CD4-positive, CD25-positive, alpha-beta regulatory T cell (primary cell): ENCODE data around the gene FAM50B. TPM values are rescaled to one million over a fixed set of nuclear protein-coding genes. Genes with fewer than 3 reads are reported as not detected.

ENCODE experiments used
- ATAC-seq, 2 donors: fragments of 150-1000 bp; cut with Tn5 transposase; one replicate each; pipeline ENCODE4 v1.10.0; 2021; ENCODE audit warnings: low read depth in 2 of 2, moderate number of reproducible peaks in 2 of 2, moderate library complexity in 1 of 2
- DNase-seq, 3 donors: peaks; one replicate each; pipeline versions ENCODE4 v3.0.0 to v3.0.0-alpha.2; 2012 to 2022; ENCODE audit warnings: mixed read lengths in 1 of 3
- H3K27ac ChIP-seq: one replicate; pipeline ENCODE4 v1.7.0; 2013; ENCODE audit warnings: mild to moderate bottlenecking, low read length; ENCODE audit not compliant: insufficient read depth, poor library complexity, severe bottlenecking
- H3K27me3 ChIP-seq: one replicate; pipeline ENCODE4 v1.7.0; 2013; ENCODE audit warnings: low read length; ENCODE audit not compliant: control insufficient read depth, insufficient read depth
- H3K36me3 ChIP-seq: one replicate; pipeline ENCODE4 v1.7.0; 2013; ENCODE audit warnings: mild to moderate bottlenecking, low read length, moderate library complexity; ENCODE audit not compliant: control insufficient read depth, insufficient read depth
- H3K4me1 ChIP-seq: 2 replicates; pipeline ENCODE4 v1.7.0; 2013; ENCODE audit warnings: mild to moderate bottlenecking, low read length; ENCODE audit not compliant: insufficient read depth, control insufficient read depth, poor library complexity, severe bottlenecking
- H3K4me3 ChIP-seq: one replicate; pipeline ENCODE4 v1.7.0; 2013; ENCODE audit warnings: low read depth, mild to moderate bottlenecking, low read length, moderate library complexity
- H3K9me3 ChIP-seq, 2 experiments: 1 replicate in 1 of 2; 2 replicates in 1 of 2; pipeline ENCODE4 v1.7.0; 2013; ENCODE audit warnings: low read length in 2 of 2, mild to moderate bottlenecking in 1 of 2, moderate library complexity in 1 of 2; ENCODE audit not compliant: control insufficient read depth in 2 of 2
- H3K27ac Mint-ChIP-seq, 3 donors: one replicate each; pipeline ENCODE4 v1.8.0; 2020 to 2022; ENCODE audit warnings: mild to moderate bottlenecking in 3 of 3, mixed read lengths in 3 of 3, moderate library complexity in 2 of 3
- H3K27me3 Mint-ChIP-seq: one replicate; pipeline ENCODE4 v1.8.0; 2022; ENCODE audit warnings: mild to moderate bottlenecking, mixed read lengths
- H3K36me3 Mint-ChIP-seq: one replicate; pipeline ENCODE4 v1.8.0; 2020; ENCODE audit warnings: mixed read lengths
- H3K4me1 Mint-ChIP-seq, 4 donors: one replicate each; pipeline ENCODE4 v1.8.0; 2020 to 2022; ENCODE audit warnings: mixed read lengths in 4 of 4, mild to moderate bottlenecking in 1 of 4
- H3K4me3 Mint-ChIP-seq, 4 donors: one replicate each; pipeline ENCODE4 v1.8.0; 2020 to 2022; ENCODE audit warnings: mild to moderate bottlenecking in 4 of 4, mixed read lengths in 4 of 4, moderate library complexity in 3 of 4
- H3K9me3 Mint-ChIP-seq, 7 donors: one replicate each; pipeline ENCODE4 v1.8.0; 2020 to 2022; ENCODE audit warnings: mixed read lengths in 7 of 7, mild to moderate bottlenecking in 3 of 7, moderate library complexity in 2 of 7
- polyA plus RNA-seq, 4 donors: library from polyadenylated mRNA; unstranded; fragments of 300-500 nt; fragmentation: Illumina TruSeq; gene quantifications; one replicate each; pipeline ENCODE4 v1.2.3, GENCODE V29; 2021
- total RNA-seq: library from RNA; stranded (reverse); gene quantifications from one replicate; pipeline ENCODE4 v1.2.3, GENCODE V29; 2022

The FAM50B gene
- total and polyA plus RNA-seq, 5 donors from 2014 or later = 6.0 to 23.8 (median 21.1) TPM

DNA sequence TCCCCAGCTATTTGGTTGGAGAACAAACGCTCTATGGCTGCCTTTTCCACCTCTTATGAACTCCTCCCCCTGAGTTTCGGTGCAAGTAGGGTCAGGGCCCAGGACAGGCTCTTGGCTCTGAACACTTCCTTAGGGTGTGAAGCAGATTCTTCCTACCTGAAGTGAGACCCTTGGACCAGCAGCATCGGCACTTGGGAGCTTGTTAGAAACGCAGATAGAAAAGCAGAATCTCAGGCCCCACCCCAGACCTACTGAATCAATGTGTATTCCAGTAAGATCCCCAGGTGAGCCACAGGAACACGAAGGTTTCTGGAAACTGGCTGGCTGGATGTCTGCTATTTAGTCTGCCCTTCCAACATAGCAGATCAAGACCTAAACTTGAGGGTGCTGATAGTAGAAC lies 3.2 kb downstream of the FAM50B start:
- peaks cover 4% of the 10 kb centered on the region for H3K27me3 Mint-ChIP-seq

GRCh38 chr6:3855866-3856265 lies 6.7 kb downstream of the FAM50B start:
- H3K27ac Mint-ChIP-seq = no peak overlapping the region
- H3K4me1 Mint-ChIP-seq = peaks cover 0 to 10% (median under 1%) of the 10 kb centered on the region in 4 donors

More for the DNA sequence above, 3.2 kb downstream of the FAM50B start:
- Histone ChIP-seq H3K4me1 (peaks cover 28% of the 10 kb centered on the region), H3K27me3 (no peaks in the 10 kb centered on the region), H3K27ac (no peak overlapping the region), H3K4me3 (no peak overlapping the region), H3K9me3 (no peaks in the 10 kb centered on the region), H3K36me3 (no peaks in the 10 kb centered on the region)
- Mint-ChIP-seq H3K4me3 (peak overlapping the region in 1 of 4 donors; percentile 81), H3K9me3 (peaks cover 0 to 3% (median 0%) of the 10 kb centered on the region in 7 donors), H3K36me3 (peaks cover 4% of the 10 kb centered on the region), H3K27ac (no peak overlapping the region), H3K4me1 (peaks cover 6 to 30% (median 20%) of the 10 kb centered on the region in 4 donors)
- ATAC-seq = no peak
- no peak for DNase-seq

GRCh38 chr6:3856576-3856975 lies 7.4 kb downstream of the FAM50B start:
- H3K4me3 ChIP-seq = no peak overlapping the region
- H3K27me3 ChIP-seq = no peaks in the 10 kb centered on the region
- Mint-ChIP-seq H3K9me3 (peaks cover 0 to 10% (median 4%) of the 10 kb centered on the region in 7 donors), H3K4me3 (no peak overlapping the region), H3K4me1 (peaks cover 0 to 6% (median 0%) of the 10 kb centered on the region in 4 donors), H3K27me3 (peaks cover 11% of the 10 kb centered on the region), H3K36me3 (peaks cover 4% of the 10 kb centered on the region), H3K27ac (no peak overlapping the region)
- no peaks in the 10 kb centered on the region for H3K36me3 ChIP-seq
- no peak for ATAC-seq
- H3K27ac ChIP-seq = no peak overlapping the region
- H3K9me3 ChIP-seq = peaks cover 0 to 6% of the 10 kb centered on the region in 2 experiments
- DNase-seq = no peak
- H3K4me1 ChIP-seq = no peaks in the 10 kb centered on the region

More at GRCh38 chr6:3855866-3856265, 6.7 kb downstream of the FAM50B start:
- DNase-seq (no peak), ATAC-seq (no peak)
- H3K4me3 ChIP-seq = no peak overlapping the region
- Mint-ChIP-seq H3K9me3 (peaks cover 0 to 7% (median 2%) of the 10 kb centered on the region in 7 donors), H3K36me3 (peaks cover 4% of the 10 kb centered on the region), H3K27me3 (peaks cover 11% of the 10 kb centered on the region), H3K4me3 (no peak overlapping the region)
- peaks cover 0 to 6% of the 10 kb centered on the region in 2 experiments for H3K9me3 ChIP-seq
- no peaks in the 10 kb centered on the region for H3K36me3 ChIP-seq
- H3K4me1 ChIP-seq = peaks cover 6% of the 10 kb centered on the region
- no peaks in the 10 kb centered on the region for H3K27me3 ChIP-seq
- no peak overlapping the region for H3K27ac ChIP-seq

DNA sequence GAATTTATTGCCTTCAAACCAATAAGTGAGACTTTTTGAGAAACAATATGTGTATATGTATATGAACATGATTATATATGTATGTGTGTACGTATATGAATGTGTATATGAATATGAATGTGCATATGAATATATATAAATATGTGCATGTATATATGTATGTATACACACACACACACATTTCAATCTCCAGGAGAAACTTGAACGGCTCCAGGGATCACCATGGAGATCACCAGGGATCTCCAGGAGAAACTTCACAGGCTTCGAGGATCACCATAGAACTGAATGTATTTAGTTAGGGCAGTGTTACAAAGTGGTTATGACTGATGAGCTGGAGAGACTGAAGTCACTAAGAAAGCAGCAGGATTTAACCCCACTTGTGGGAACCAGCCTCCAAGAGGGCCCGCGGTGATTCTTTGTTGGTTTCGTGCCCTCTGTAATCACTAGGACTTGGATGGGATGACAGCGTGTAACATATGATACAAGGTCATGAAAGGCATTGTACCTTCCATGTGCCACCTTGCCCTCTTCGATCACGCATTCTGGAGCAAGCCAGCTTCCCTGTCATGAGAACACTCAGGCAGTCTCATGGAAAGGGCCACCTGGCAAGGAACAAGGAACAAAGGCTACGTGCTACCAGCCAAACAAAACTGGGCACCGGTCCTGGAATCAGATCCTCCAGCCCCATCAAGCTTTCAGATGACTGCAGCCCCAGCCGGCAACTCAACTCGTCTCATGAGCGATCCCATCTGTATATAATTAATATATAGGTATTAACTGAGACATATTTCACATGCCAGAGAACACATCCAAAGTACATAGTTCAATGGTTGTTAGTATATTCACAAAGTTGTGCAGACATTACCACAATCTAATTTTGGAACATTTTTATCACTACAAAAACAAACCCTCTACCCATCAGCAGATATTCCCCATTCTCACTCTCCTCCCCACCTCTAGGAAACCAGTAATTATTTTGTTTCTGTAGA lies 8.6 kb downstream of the FAM50B start:
- Mint-ChIP-seq H3K4me1 (no peaks in the 10 kb centered on the region), H3K27ac (peak overlapping the region in 1 of 3 donors; percentile 10), H3K36me3 (peaks cover 4% of the 10 kb centered on the region), H3K27me3 (peaks cover 11% of the 10 kb centered on the region), H3K4me3 (no peak overlapping the region), H3K9me3 (peaks cover 0 to 12% (median 4%) of the 10 kb centered on the region in 7 donors)
- Histone ChIP-seq H3K4me3 (no peak overlapping the region), H3K36me3 (no peaks in the 10 kb centered on the region), H3K9me3 (peaks cover 0 to 6% of the 10 kb centered on the region in 2 experiments), H3K27ac (no peak overlapping the region), H3K27me3 (peaks cover 2% of the 10 kb centered on the region), H3K4me1 (no peaks in the 10 kb centered on the region)
- no peak for ATAC-seq
- DNase-seq = no peak

DNA sequence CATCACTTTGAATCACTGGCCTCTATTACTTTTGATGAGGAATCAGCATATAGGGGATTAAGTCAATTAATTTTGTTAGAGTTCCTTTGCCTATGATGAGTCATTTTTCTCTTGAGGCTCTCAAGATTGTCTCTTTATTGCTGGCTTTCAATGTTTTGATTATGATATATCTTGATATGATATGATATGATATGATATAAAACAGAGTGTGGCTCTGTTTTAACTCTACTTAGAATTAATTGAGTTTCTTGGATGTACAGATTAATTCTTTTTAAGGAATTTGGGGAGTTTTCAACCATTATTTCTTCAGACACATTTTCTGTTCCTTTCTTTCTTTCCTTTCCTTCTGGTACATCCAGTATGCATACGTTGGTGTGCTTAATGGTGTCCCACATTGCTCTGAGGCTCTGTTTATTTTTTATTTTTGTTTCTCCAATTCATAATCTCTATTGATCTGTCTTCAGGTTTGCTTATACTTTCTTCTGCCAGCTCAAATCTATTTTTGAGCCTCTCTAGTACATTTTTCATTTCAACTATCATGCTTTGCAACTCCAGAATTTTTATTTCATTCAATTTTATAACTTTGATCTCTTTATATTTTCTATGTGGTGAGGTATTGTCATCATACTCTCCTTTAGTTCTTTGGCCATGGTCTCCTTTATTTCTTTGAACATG lies 10.8 kb downstream of the FAM50B start:
- Histone ChIP-seq H3K9me3 (peaks cover 0 to 6% of the 10 kb centered on the region in 2 experiments), H3K36me3 (no peaks in the 10 kb centered on the region), H3K27ac (no peak overlapping the region), H3K4me3 (no peak overlapping the region), H3K27me3 (peaks cover 2% of the 10 kb centered on the region), H3K4me1 (no peaks in the 10 kb centered on the region)
- H3K36me3 Mint-ChIP-seq = no peaks in the 10 kb centered on the region
- H3K27ac Mint-ChIP-seq = no peak overlapping the region
- no peak for DNase-seq
- H3K27me3 Mint-ChIP-seq = peaks cover 8% of the 10 kb centered on the region
- peaks cover 0 to 12% (median 3%) of the 10 kb centered on the region in 7 donors for H3K9me3 Mint-ChIP-seq
- H3K4me3 Mint-ChIP-seq = no peak overlapping the region
- no peak for ATAC-seq
- H3K4me1 Mint-ChIP-seq = no peaks in the 10 kb centered on the region

DNA sequence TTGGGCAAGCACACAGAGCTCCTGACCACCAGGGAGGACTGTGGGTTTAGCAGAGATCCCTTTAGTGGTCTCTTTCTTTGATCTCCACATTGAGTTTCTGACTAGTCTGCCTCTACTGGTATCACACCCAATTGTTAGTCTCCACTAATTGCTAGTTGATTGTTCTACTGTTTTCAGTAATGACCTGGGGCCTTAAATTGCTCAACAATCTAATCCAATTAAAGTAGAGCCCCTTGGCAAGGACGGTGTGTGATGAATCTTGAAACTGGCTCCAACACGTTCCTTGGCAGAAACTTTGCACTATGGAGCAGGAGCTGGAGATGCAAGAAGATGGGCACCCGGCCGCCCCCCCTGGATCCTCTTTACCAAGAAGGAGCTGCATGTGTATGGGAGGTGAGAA lies 12.3 kb downstream of the FAM50B start:
- Histone ChIP-seq H3K4me1 (no peaks in the 10 kb centered on the region), H3K9me3 (peaks cover 0 to 6% of the 10 kb centered on the region in 2 experiments), H3K4me3 (no peak overlapping the region), H3K27me3 (peaks cover 4% of the 10 kb centered on the region), H3K27ac (no peak overlapping the region), H3K36me3 (no peaks in the 10 kb centered on the region)
- Mint-ChIP-seq H3K4me1 (no peaks in the 10 kb centered on the region), H3K9me3 (peaks cover 0 to 12% (median 3%) of the 10 kb centered on the region in 7 donors), H3K36me3 (no peaks in the 10 kb centered on the region), H3K27ac (no peak overlapping the region), H3K4me3 (no peak overlapping the region), H3K27me3 (peaks cover 8% of the 10 kb centered on the region)
- ATAC-seq (no peak), DNase-seq (no peak)

DNA sequence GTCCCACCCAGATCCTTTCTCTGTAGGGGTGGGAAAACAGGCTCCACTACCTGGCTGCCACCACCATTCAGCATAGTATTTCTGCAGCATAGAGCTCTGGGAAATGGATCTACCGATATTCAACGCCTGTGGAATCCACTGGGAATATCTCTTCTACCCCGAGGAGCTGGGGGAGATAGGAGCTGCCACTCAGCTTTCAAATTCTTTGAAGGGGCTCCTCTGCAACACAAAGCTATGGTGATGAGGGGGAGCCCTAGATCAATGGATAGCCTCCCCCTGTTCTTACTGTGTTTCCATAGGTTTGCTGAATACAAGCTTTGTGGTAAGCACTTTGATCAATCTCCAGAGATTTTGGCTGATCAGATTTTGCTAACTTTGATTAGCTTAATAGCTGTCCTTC lies 12.9 kb downstream of the FAM50B start:
- Mint-ChIP-seq H3K4me3 (no peak overlapping the region), H3K36me3 (no peaks in the 10 kb centered on the region), H3K27me3 (peaks cover 8% of the 10 kb centered on the region), H3K9me3 (peaks cover 0 to 12% (median 3%) of the 10 kb centered on the region in 7 donors), H3K27ac (no peak overlapping the region), H3K4me1 (peaks cover 0 to 1% (median 0%) of the 10 kb centered on the region in 4 donors)
- Histone ChIP-seq H3K27me3 (peaks cover 4% of the 10 kb centered on the region), H3K9me3 (peaks cover 0 to 6% of the 10 kb centered on the region in 2 experiments), H3K36me3 (no peaks in the 10 kb centered on the region), H3K4me1 (no peaks in the 10 kb centered on the region), H3K27ac (no peak overlapping the region), H3K4me3 (no peak overlapping the region)
- DNase-seq (no peak), ATAC-seq (no peak)
